Ascending aorta (tissue), 2 donors: Measurements from ENCODE around the gene GLYR1. TPM values are rescaled to one million over a fixed set of nuclear protein-coding genes. Genes with fewer than 3 reads are reported as not detected.

Experiments
- DNase-seq, 2 donors: peaks; one replicate each; pipeline ENCODE4 v3.0.0-alpha.2; 2019; ENCODE audit warnings: low spot score in 2 of 2
- H3K27ac ChIP-seq, 2 donors: fragments of 200-600 bp; sonication (generic); one replicate each; pipeline ENCODE4 v1.5.1; 2016 to 2017; ENCODE audit warnings: mild to moderate bottlenecking in 1 of 2
- H3K27me3 ChIP-seq: fragments of 200-600 bp; sonication (generic); one replicate; pipeline ENCODE4 v1.5.1; 2017
- H3K36me3 ChIP-seq, 2 donors: fragments of 200-600 bp; sonication (generic); one replicate each; pipeline ENCODE4 v1.5.1; 2016
- H3K4me1 ChIP-seq, 2 donors: fragments of 200-600 bp; sonication (generic); one replicate each; pipeline ENCODE4 v1.5.1; 2016 to 2017; ENCODE audit warnings: mild to moderate bottlenecking in 1 of 2
- H3K4me3 ChIP-seq, 2 donors: fragments of 200-600 bp; sonication (generic); one replicate each; pipeline ENCODE4 v1.5.1; 2016 to 2017; ENCODE audit warnings: mild to moderate bottlenecking in 1 of 2
- H3K9me3 ChIP-seq, 2 donors: fragments of 200-600 bp; sonication (generic); one replicate each; pipeline ENCODE4 v1.5.1; 2016
- intact Hi-C: fragments of 100-400 bp; cut with DNase I; formaldehyde crosslinking; loops from one replicate; pipeline ENCODE4 v1.15.1; 2023
- total RNA-seq: library from RNA; depleted of rRNA; stranded (reverse); fragments of >200 nt; gene quantifications from one replicate; pipeline ENCODE4 v1.1.0, GENCODE V29; 2016
- TF ChIP-seq, protein P1 (sequence below), 3 experiments: fragments of 200-600 bp in 2 of 3; fragments of 450-650 bp in 1 of 3; sonication (generic) in 2 of 3; IDR thresholded peaks; one replicate each; pipeline ENCODE4 v1.5.1; 2016 to 2019; ENCODE audit warnings: antibody characterized with exemption in 3 of 3, mild to moderate bottlenecking in 1 of 3, moderate library complexity in 1 of 3

Gene GLYR1
- total RNA-seq, 1 donor from 2014 or later: 39.2 TPM

DNA sequence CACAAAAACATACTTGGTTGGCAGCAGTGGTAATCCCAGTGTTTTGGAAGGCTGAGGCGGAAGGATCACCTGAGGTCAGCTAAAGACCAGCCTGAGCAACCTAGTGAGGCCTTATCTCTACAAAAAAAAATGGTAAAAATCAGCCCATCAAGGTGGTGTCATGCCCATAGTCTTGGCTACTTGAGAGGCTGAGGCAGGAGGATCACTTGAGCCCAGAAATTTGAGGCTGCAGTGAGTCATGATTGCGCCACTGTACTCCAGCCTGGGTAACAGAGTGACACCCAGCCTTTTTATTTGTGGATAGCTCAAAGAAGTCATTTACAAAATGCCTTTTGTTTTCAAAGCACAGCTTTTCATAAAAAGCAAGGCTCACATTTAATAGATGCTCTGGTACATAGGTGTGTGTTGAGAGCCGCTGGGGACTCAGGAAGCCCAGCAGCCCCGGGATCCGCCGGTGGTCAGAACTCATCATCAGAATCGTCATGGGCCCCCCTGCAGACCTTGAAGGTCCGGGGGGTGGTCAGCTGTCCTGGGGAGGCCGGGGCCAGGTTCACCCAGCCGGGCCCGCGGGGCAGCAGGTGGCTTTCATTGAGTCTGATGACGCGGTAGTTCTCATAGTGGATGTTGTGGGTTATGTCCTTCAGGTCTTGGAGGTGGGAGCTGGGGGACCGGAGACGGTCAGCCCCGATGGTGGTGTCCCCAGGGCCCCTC lies 69.6 kb downstream of the GLYR1 start:
- no peak for DNase-seq
- no peaks in the 10 kb centered on the region for H3K4me1 ChIP-seq
- H3K27ac ChIP-seq: no peak overlapping the region
- H3K27me3 ChIP-seq: no peaks in the 10 kb centered on the region
- no peaks in the 10 kb centered on the region for H3K36me3 ChIP-seq
- TF ChIP-seq, protein P1, sequence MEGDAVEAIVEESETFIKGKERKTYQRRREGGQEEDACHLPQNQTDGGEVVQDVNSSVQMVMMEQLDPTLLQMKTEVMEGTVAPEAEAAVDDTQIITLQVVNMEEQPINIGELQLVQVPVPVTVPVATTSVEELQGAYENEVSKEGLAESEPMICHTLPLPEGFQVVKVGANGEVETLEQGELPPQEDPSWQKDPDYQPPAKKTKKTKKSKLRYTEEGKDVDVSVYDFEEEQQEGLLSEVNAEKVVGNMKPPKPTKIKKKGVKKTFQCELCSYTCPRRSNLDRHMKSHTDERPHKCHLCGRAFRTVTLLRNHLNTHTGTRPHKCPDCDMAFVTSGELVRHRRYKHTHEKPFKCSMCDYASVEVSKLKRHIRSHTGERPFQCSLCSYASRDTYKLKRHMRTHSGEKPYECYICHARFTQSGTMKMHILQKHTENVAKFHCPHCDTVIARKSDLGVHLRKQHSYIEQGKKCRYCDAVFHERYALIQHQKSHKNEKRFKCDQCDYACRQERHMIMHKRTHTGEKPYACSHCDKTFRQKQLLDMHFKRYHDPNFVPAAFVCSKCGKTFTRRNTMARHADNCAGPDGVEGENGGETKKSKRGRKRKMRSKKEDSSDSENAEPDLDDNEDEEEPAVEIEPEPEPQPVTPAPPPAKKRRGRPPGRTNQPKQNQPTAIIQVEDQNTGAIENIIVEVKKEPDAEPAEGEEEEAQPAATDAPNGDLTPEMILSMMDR (IDR thresholded peaks at IDR 0.05): no peak
- no peak overlapping the region for H3K4me3 ChIP-seq
- intact Hi-C loops: no loop called here
- no peaks in the 10 kb centered on the region for H3K9me3 ChIP-seq

DNA sequence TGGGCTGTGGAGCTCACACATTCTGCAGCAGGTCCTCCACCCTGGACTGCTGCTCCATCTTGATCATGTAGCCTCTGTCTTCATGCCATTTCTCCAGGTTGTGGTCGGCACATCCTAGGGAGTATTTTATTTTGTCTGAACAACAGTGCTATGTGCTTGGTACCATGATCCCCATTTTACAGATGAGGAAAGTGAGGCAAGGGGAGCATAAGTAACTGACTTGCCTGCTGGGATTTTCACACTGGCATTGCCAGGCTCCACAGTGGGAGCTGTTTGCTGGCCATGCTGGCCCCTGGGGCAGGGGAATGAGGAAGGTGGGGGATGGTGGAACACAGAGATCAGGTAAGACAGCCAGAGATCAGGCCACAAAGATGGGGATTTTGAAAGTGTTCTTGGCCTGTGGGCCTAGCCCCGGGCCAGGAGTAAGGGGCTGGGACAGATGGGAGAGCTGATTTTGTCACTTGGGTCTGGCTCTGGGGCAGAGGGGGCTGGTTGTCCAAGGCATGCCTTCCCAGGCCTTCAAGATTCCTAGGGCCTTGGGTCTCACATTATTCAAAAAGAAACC lies 70.9 kb downstream of the GLYR1 start:
- H3K4me3 ChIP-seq: no peak overlapping the region
- intact Hi-C loops: no loop called here
- H3K4me1 ChIP-seq: no peaks in the 10 kb centered on the region
- H3K27ac ChIP-seq: no peak overlapping the region
- DNase-seq: no peak
- TF ChIP-seq, protein P1 (IDR thresholded peaks at IDR 0.05): no peak
- H3K9me3 ChIP-seq: no peaks in the 10 kb centered on the region
- H3K27me3 ChIP-seq: no peaks in the 10 kb centered on the region
- H3K36me3 ChIP-seq: no peaks in the 10 kb centered on the region

DNA sequence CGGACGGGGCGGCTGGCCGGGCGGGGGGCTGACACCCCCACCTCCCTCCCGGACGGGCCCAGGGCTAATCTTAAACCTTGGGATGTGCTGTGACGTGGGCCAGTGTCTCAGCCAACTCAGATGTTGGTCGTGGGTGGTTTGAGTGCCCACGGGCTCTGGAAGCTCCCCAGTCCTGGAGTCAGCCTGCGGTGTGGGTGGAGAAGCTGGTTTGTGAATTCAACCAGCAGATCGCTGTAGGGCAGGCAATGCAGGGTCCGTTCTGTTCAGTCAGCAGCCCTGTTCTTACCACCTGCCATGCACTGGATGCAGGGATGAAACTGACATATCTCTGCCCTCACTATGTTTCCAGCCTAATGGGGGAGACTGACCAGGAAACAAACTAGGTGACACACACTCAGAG lies 72.1 kb downstream of the GLYR1 start:
- intact Hi-C loops: no loop called here
- H3K4me3 ChIP-seq: no peak overlapping the region
- H3K36me3 ChIP-seq: no peaks in the 10 kb centered on the region
- no peaks in the 10 kb centered on the region for H3K9me3 ChIP-seq
- no peaks in the 10 kb centered on the region for H3K27me3 ChIP-seq
- no peak overlapping the region for H3K27ac ChIP-seq
- no peak for DNase-seq
- no peaks in the 10 kb centered on the region for H3K4me1 ChIP-seq
- TF ChIP-seq, protein P1 (IDR thresholded peaks at IDR 0.05): no peak

DNA sequence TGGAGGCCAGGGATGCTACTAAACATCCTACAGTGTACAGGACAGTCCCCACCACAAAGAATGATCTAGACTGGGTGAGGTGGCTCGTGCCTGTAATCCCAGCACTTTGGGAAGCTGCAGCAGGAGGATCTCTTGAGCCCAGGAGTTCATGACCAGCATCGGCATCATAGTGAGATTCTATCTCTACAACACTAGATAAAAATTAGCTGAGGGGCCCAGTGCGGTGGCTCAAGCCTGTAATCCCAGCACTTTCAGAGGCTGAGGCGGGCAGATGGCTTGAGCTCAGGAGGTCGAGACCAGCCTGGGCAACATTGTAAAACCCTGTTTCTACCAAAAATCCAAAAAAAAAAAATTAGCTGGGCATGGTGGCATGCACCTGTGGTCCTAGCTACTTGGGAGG lies 74.7 kb downstream of the GLYR1 start:
- H3K4me1 ChIP-seq: peaks cover 7 to 10% of the 10 kb centered on the region in 2 donors
- H3K36me3 ChIP-seq: no peaks in the 10 kb centered on the region
- TF ChIP-seq, protein P1 (IDR thresholded peaks at IDR 0.05): no peak
- intact Hi-C loops: no loop called here
- H3K27me3 ChIP-seq: no peaks in the 10 kb centered on the region
- no peak overlapping the region for H3K4me3 ChIP-seq
- H3K27ac ChIP-seq: no peak overlapping the region
- no peaks in the 10 kb centered on the region for H3K9me3 ChIP-seq
- DNase-seq: no peak

DNA sequence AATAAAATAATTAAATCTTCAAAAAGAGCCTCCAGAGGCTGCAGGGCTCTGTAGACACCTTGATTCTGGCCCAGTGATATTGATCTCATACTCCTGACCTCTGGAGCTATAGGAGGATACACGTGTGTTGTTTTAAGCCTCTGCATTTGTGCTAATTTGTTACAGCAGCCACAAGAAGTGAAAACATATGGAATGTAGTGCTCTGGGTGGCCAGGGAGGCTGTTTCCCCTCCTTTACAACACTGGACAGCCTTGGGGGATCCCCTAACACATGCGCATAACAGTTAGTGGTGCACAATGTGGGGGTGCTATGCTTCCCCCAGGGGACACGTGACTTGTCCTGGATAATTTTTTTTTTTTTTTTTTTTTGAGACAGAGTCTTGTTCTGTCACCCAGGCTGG lies 75.4 kb downstream of the GLYR1 start:
- no peak for DNase-seq
- Histone ChIP-seq H3K4me1 (peaks cover 8 to 10% of the 10 kb centered on the region in 2 donors), H3K36me3 (no peaks in the 10 kb centered on the region), H3K27me3 (no peaks in the 10 kb centered on the region), H3K27ac (no peak overlapping the region), H3K4me3 (no peak overlapping the region), H3K9me3 (no peaks in the 10 kb centered on the region)
- TF ChIP-seq, protein P1 (IDR thresholded peaks at IDR 0.05): no peak
- intact Hi-C loops: no loop called here
